ENCODE results near the gene ST6GALNAC6. TPM values are rescaled to one million over a fixed set of nuclear protein-coding genes. Genes with fewer than 3 reads are reported as not detected.

ST6GALNAC6 gene
- total and polyA plus RNA-seq, 2 experiments from 2014 or later: 31.8 to 47.7 TPM

DNA sequence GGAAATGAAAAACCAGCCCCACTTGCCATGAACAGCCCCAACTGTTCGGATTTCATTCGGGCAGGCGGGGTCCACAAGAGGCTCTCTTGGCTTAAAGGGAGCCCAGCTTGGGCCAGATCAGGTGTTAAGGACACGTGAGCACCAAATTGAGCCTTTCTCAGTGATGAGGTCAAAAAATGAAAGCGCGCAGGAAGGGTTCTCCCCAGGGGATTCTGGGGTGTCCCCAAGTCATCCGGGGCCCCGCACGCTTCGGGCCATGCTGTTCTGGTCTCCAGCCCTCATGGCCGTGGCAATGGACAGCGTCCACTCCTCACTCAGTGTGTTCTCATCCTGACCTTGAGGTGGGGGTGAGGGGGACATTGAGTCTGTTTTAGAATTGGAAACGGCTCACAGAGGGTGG lies 32.9 kb downstream of the ST6GALNAC6 start:
- Histone ChIP-seq H3K36me3 (replicated peaks; ENCODE audit: insufficient read depth, low read depth) (no peaks in the 10 kb centered on the region), H3K4me2 (no peak overlapping the region), H3K4me3 (no peak overlapping the region), H3K4me1 (ENCODE audit: insufficient read depth) (peaks cover 11% of the 10 kb centered on the region), H3K27me3 (no peaks in the 10 kb centered on the region), H2AFZ (no peak overlapping the region), H3K27ac (no peak overlapping the region), H3K79me2 (no peaks in the 10 kb centered on the region), H4K20me1 (ENCODE audit: insufficient read depth, poor library complexity, severe bottlenecking) (no peaks in the 10 kb centered on the region), H3K9me2 (replicated peaks; ENCODE audit: insufficient read depth) (no peaks in the 10 kb centered on the region), H3K9me3 (ENCODE audit: low read depth) (no peaks in the 10 kb centered on the region)
- TF ChIP-seq EZH2 (IDR thresholded peaks at IDR 0.05; ENCODE audit: borderline replicate concordance) (no peak), EZH2phosphoT487 (IDR thresholded peaks at IDR 0.05; ENCODE audit: low read depth, severe bottlenecking, unreplicated experiment) (no peak)
- TF ChIP-seq, protein P1, sequence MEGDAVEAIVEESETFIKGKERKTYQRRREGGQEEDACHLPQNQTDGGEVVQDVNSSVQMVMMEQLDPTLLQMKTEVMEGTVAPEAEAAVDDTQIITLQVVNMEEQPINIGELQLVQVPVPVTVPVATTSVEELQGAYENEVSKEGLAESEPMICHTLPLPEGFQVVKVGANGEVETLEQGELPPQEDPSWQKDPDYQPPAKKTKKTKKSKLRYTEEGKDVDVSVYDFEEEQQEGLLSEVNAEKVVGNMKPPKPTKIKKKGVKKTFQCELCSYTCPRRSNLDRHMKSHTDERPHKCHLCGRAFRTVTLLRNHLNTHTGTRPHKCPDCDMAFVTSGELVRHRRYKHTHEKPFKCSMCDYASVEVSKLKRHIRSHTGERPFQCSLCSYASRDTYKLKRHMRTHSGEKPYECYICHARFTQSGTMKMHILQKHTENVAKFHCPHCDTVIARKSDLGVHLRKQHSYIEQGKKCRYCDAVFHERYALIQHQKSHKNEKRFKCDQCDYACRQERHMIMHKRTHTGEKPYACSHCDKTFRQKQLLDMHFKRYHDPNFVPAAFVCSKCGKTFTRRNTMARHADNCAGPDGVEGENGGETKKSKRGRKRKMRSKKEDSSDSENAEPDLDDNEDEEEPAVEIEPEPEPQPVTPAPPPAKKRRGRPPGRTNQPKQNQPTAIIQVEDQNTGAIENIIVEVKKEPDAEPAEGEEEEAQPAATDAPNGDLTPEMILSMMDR (IDR thresholded peaks at IDR 0.05; ENCODE audit: poor library complexity): no peak
- 95% methylated on average over 13 of the region's 13 CpGs for WGBS (ENCODE audit: low lambda C conversion rate, missing lambda C conversion rate)
- no peak for DNase-seq (ENCODE audit: low spot score)

DNA sequence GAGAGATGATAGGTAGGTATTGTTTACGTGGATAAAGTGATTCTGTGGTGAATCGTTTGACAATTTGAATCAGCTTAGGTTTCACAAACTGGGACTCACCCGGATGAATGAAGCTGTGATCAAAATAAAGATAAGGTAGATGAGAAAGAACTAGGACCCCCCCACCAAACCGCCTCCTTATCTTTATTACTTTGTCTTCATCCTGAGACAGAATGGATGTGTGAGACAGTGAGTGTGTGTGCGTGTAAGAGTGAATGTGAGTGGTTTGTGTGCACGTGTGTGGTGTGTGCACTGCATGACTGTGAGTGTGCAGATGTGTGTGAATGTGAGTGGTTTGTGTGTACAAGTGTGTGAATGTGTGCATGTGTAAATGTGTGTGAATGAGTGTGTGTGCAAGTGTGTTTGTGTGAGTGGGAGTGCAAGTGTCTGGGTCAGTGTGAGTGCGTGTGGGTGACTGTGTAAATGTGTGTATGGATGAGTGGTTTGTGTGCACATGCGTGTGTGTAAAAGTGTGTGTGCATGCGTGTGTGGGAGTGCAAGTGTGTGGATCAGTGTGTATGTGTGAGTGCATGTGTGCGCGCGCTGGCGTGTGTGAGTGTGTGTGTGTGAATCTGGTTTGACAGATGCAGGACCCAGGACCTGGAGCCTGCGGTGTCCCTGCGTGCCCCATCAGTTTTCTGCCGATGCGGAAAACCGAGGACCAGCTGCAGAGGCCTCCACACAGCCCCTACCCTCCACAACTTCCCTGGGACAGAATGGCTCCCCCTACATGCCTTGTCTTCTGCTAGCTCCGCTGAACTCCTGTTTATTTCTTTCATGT lies 33.5 kb downstream of the ST6GALNAC6 start:
- Histone ChIP-seq H3K9me2 (replicated peaks; ENCODE audit: insufficient read depth) (no peaks in the 10 kb centered on the region), H3K27ac (no peak overlapping the region), H4K20me1 (ENCODE audit: insufficient read depth, poor library complexity, severe bottlenecking) (no peaks in the 10 kb centered on the region), H2AFZ (no peak overlapping the region), H3K4me3 (no peak overlapping the region), H3K36me3 (replicated peaks; ENCODE audit: insufficient read depth, low read depth) (no peaks in the 10 kb centered on the region), H3K4me1 (ENCODE audit: insufficient read depth) (peaks cover 11% of the 10 kb centered on the region), H3K27me3 (no peaks in the 10 kb centered on the region), H3K79me2 (no peaks in the 10 kb centered on the region), H3K9me3 (ENCODE audit: low read depth) (no peaks in the 10 kb centered on the region), H3K4me2 (no peak overlapping the region)
- TF ChIP-seq EZH2 (IDR thresholded peaks at IDR 0.05; ENCODE audit: borderline replicate concordance) (no peak), EZH2phosphoT487 (IDR thresholded peaks at IDR 0.05; ENCODE audit: low read depth, severe bottlenecking, unreplicated experiment) (no peak)
- TF ChIP-seq, protein P1 (IDR thresholded peaks at IDR 0.05; ENCODE audit: poor library complexity): no peak
- DNase-seq (ENCODE audit: low spot score): no peak
- 59% methylated on average over 19 of the region's 19 CpGs for WGBS (ENCODE audit: low lambda C conversion rate, missing lambda C conversion rate)

DNA sequence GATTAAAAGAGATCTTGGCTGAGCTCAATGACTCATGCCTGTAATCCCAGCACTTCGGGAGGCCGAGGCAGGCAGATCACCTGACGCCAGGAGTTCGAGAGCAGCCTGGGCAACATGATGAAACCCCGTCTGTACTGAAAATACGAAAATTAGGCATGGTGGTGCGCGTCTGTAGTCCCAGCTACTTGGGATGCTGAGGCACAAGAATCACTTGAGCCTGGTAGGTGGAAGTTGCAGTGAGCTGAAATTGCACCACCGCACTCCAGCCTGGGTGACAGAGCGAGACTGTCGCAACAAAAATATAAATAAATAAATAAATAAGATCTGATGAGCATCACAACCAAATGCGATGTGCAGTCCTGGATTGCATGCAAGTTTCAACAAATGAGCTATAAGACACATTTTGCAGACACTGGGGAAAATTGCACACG lies 36.2 kb downstream of the ST6GALNAC6 start:
- Histone ChIP-seq H3K4me3 (no peak overlapping the region), H3K27me3 (no peaks in the 10 kb centered on the region), H2AFZ (no peak overlapping the region), H3K9me3 (ENCODE audit: low read depth) (no peaks in the 10 kb centered on the region), H4K20me1 (ENCODE audit: insufficient read depth, poor library complexity, severe bottlenecking) (no peaks in the 10 kb centered on the region), H3K79me2 (no peaks in the 10 kb centered on the region), H3K9me2 (replicated peaks; ENCODE audit: insufficient read depth) (no peaks in the 10 kb centered on the region), H3K36me3 (replicated peaks; ENCODE audit: insufficient read depth, low read depth) (no peaks in the 10 kb centered on the region), H3K27ac (no peak overlapping the region), H3K4me2 (no peak overlapping the region), H3K4me1 (ENCODE audit: insufficient read depth) (peaks cover 21% of the 10 kb centered on the region)
- DNase-seq (ENCODE audit: low spot score): no peak
- TF ChIP-seq EZH2phosphoT487 (IDR thresholded peaks at IDR 0.05; ENCODE audit: low read depth, severe bottlenecking, unreplicated experiment): no peak
- TF ChIP-seq, protein P1 (IDR thresholded peaks at IDR 0.05; ENCODE audit: poor library complexity): no peak
- no peak for TF ChIP-seq EZH2 (IDR thresholded peaks at IDR 0.05; ENCODE audit: borderline replicate concordance)
- 77% methylated on average over 13 of the region's 13 CpGs for whole genome bisulfite sequencing (ENCODE audit: low lambda C conversion rate, missing lambda C conversion rate)
